Thymus (tissue), 11 donors: ENCODE results near the gene LRMDA. TPM values are rescaled to one million over a fixed set of nuclear protein-coding genes. Genes with fewer than 3 reads are reported as not detected.
"Not testable (repeated sequence)": the region's sequence is repeated elsewhere in the genome, so short reads cannot be mapped to it uniquely, and the experiment has no call there.

Experiments
- DNase-seq, 9 donors: peaks; one replicate each; pipeline ENCODE4 v3.0.0-alpha.2; 2013; ENCODE audit warnings: low spot score in 9 of 9, low read depth in 6 of 9, missing footprints in 1 of 9
- H3K27ac ChIP-seq, 2 donors: one replicate each; pipeline ENCODE4 v1.5.1; 2013; ENCODE audit warnings: control low read depth in 1 of 2, low read depth in 1 of 2, low read length in 1 of 2, mild to moderate bottlenecking in 1 of 2, moderate library complexity in 1 of 2
- H3K27me3 ChIP-seq, 2 donors: one replicate each; pipeline ENCODE4 v1.5.1; 2013; ENCODE audit warnings: low read length in 1 of 2; ENCODE audit not compliant: control insufficient read depth in 2 of 2, insufficient read depth in 1 of 2
- H3K36me3 ChIP-seq, 2 donors: one replicate each; pipeline ENCODE4 v1.5.1; 2013; ENCODE audit warnings: low read length in 1 of 2, mild to moderate bottlenecking in 1 of 2, moderate library complexity in 1 of 2; ENCODE audit not compliant: control insufficient read depth in 2 of 2, insufficient read depth in 2 of 2
- H3K4me1 ChIP-seq, 2 donors: one replicate each; pipeline ENCODE4 v1.5.1; 2013; ENCODE audit warnings: low read length in 2 of 2; ENCODE audit not compliant: control insufficient read depth in 2 of 2, insufficient read depth in 2 of 2
- H3K4me3 ChIP-seq, 2 donors: one replicate each; pipeline ENCODE4 v1.5.1; 2013; ENCODE audit warnings: low read length in 2 of 2, control low read depth in 1 of 2, mild to moderate bottlenecking in 1 of 2
- H3K9me3 ChIP-seq, 2 donors: one replicate each; pipeline ENCODE4 v1.5.1; 2013; ENCODE audit warnings: low read length in 1 of 2, mild to moderate bottlenecking in 1 of 2; ENCODE audit not compliant: control insufficient read depth in 2 of 2, insufficient read depth in 1 of 2
- WGBS: extraction: QIAGEN DNeasy Blood & Tissue Kit; methylation state at CpG from one replicate; pipeline ENCODE4 v1.1.7; 2013; 5-methylcytosine and 5-hydroxymethylcytosine counted together
- polyA plus RNA-seq: library from polyadenylated mRNA; stranded (reverse); fragments of 200-250 nt; gene quantifications from one replicate; pipeline ENCODE4 v1.2.3, GENCODE V29; 2013
- total RNA-seq: library from RNA; stranded (reverse); fragments of 120-200 nt; gene quantifications from one replicate; pipeline ENCODE4 v1.2.4, GENCODE V29; 2013
- donor health status: healthy.

The LRMDA gene
- total and polyA plus RNA-seq, 2 donors = 2.5 to 4.6 TPM

DNA sequence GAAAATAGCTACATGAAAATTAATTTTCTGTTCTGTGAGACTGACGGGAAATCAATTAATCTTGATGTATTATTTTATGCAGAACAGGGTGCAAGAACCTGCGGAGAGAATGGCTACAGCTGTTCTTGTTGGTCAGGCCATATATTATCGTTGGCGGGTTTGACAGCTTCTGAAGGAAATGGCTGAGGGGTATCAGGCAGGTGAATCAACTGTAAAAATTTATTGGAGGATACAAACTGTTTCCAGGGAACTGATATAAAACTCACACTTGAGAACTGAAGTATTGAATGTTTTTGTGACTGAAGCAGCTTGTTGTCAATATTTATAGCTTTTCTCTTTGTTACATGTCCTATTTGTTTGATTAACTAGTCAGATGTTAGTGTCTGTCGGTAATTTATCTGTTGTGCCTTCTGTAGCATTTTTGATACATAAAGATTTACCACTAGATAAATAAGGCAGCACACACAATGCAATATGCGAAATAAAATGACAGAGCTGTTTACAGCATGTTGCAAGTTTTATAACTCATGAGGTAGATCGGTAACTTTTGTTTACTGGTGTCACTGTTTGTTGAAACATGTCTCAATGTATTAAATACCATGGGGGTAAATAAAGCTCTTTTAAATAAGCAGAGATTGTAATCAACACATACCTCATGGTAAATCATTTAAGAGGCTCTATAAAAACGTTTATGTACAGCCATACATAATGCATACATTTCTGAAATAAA, 308.2 kb downstream of the LRMDA start:
- Histone ChIP-seq H3K9me3 (no peaks in the 10 kb centered on the region), H3K4me1 (no peaks in the 10 kb centered on the region), H3K27me3 (no peaks in the 10 kb centered on the region), H3K27ac (no peak overlapping the region), H3K4me3 (no peak overlapping the region), H3K36me3 (no peaks in the 10 kb centered on the region)
- 84% methylated on average over 8 of the region's 8 CpGs for WGBS
- no peak for DNase-seq

DNA sequence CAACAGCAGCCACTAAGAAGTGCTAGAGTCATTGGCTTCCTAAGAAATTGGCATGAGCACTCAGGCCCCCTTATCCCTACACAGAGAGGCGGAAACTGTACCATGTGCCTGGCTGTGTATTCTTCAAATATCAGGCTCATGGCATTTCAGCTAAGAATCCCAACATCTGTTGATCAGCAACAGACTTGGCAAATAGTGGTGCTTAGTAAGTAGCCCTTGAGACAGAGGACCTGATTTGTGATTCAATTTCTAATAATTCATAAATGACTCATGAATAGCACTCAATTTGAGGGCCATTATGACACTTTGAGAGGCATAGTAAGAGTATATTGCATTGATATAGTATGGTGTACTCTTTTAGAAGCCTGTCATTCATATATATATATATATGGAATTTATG, 309.1 kb downstream of the LRMDA start:
- 95% methylated on average over 1 of the region's 1 CpG for WGBS

DNA sequence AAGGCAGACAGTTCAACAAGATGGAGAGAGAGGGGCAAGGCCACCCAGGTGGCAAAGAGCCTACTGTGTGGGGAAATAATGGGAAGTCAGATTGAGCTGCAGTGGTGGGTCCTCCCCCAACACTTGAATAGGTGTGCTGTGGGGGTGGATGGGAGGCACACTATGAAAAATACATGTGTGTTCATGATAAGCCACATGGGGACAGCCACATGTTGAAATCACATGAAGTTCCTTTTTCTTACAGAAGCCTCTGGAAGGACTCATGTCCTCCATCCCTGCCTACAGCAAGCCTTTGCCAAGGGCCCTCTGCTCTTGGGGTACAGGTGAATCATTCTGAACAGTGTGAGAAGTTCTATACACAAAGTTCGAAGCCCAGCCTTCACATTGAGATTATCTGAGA, 310.9 kb downstream of the LRMDA start:
- no peaks in the 10 kb centered on the region for H3K9me3 ChIP-seq
- WGBS = 96% methylated on average over 1 of the region's 1 CpG
- H3K4me1 ChIP-seq = no peaks in the 10 kb centered on the region
- H3K4me3 ChIP-seq = no peak overlapping the region
- DNase-seq = no peak
- H3K27ac ChIP-seq = no peak overlapping the region
- no peaks in the 10 kb centered on the region for H3K27me3 ChIP-seq
- H3K36me3 ChIP-seq = no peaks in the 10 kb centered on the region

More for the DNA sequence above, 309.1 kb downstream of the LRMDA start:
- Histone ChIP-seq H3K36me3 (no peaks in the 10 kb centered on the region), H3K27me3 (no peaks in the 10 kb centered on the region), H3K9me3 (no peaks in the 10 kb centered on the region), H3K27ac (no peak overlapping the region), H3K4me3 (no peak overlapping the region), H3K4me1 (no peaks in the 10 kb centered on the region)
- no peak for DNase-seq

DNA sequence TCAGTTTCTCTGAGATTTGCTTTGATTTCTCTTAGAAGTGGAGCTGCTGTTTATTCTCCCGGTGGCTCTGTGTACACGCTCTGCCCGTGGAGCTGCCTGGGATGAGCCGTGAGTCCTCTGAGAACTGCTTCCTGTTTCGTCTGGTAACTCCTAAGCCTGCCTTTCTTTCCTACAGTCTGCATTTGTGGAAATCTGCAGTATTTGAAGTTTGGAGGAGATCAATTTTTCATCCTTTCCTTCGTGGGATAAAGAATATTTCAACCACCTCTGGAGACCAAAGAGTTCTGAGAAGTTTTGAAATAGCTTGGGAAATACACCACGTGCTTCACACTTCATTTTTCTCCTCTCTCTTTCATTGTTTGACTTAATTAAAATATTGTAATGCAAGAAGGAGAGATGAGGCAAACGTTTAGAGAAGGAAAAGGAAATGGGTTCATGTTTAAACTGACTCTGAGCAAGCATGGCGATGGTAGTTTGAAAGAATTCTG, 311.9 kb downstream of the LRMDA start:
- H3K27ac ChIP-seq = no peak overlapping the region
- 90% methylated on average over 9 of the region's 9 CpGs for WGBS
- no peaks in the 10 kb centered on the region for H3K9me3 ChIP-seq
- H3K27me3 ChIP-seq = no peaks in the 10 kb centered on the region
- no peaks in the 10 kb centered on the region for H3K36me3 ChIP-seq
- H3K4me3 ChIP-seq = no peak overlapping the region
- no peaks in the 10 kb centered on the region for H3K4me1 ChIP-seq
- DNase-seq = no peak

DNA sequence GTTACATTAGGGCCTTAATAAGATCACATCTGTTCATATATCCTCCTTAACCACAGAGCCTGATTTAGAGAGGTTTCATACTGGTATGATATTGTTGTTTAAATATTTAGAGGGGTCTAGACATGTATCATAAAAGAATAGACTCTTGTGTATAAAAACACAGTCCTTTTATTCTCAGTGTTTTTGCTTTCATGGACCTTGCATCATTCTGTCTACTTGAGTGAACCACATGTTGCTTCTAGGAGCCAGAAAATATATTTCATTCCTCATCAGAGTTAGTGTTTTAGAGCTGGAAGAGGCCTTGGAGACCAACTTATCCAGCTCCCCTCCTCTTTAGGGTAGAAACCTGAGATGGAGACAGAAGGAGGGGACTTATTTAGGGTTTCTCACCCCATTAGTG, 312.8 kb downstream of the LRMDA start:
- Histone ChIP-seq H3K36me3 (no peaks in the 10 kb centered on the region), H3K27ac (no peak overlapping the region), H3K9me3 (no peaks in the 10 kb centered on the region), H3K4me1 (no peaks in the 10 kb centered on the region), H3K4me3 (no peak overlapping the region), H3K27me3 (no peaks in the 10 kb centered on the region)
- no peak for DNase-seq

DNA sequence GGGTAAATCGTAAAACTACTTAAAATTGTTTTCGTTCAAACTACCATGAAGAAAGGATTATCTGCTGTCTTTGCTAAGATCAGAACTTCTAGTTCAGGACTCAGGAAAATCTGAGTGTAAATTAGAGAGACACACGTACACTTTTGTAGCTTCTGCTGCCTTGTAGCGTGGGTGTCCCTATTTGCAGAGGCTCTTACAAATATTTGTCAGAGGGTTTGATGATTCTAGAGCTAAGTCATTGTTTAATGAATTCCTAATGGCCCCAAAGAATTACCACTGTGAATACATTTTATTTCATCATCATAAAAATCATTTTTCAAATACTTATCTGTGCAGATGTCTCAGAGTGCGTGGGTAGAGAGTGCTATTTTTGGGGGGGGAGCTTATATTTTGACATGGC, 314.9 kb downstream of the LRMDA start:
- Histone ChIP-seq H3K27ac (no peak overlapping the region), H3K4me1 (no peaks in the 10 kb centered on the region), H3K27me3 (no peaks in the 10 kb centered on the region), H3K4me3 (no peak overlapping the region), H3K36me3 (no peaks in the 10 kb centered on the region), H3K9me3 (no peaks in the 10 kb centered on the region)
- DNase-seq = no peak
- 97% methylated on average over 5 of the region's 5 CpGs for WGBS

DNA sequence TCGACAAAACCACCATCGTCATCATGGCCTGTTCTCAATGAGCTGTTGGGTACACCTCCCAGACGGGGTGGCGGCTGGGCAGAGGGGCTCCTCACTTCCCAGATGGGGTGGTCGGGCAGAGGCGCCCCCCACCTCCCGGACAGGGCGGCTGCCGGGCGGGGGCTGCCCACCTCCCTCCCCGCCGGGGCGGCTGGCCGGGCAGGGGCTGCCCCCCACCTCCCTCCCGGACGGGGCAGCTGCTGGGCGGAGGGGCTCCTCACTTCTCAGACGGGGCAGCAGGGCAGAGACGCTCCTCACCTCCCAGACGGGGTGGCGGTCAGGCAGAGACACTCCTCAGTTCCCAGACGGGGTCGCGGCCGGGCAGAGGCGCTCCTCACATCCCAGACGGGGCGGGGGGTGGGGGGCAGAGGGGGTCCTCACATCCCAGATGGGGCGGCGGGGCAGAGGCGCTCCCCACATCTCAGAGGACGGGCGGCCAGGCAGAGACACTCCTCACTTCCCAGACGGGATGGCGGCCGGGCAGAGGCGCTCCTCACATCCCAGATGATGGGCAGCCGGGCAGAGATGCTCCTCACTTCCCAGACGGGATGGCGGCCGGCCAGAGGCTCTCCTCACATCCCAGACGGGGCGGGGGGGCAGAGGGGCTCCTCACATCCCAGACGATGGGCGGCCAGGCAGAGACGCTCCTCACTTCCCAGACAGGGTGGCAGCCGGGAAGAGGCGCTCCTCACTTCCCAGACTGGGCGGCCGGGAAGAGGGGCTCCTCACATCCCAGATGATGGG, 318.9 kb downstream of the LRMDA start:
- H3K4me1 ChIP-seq, H3K36me3 ChIP-seq, H3K27ac ChIP-seq, H3K4me3 ChIP-seq, H3K9me3 ChIP-seq, DNase-seq, H3K27me3 ChIP-seq: not testable (repeated sequence)
- 96% methylated on average over 50 of the region's 50 CpGs for WGBS

DNA sequence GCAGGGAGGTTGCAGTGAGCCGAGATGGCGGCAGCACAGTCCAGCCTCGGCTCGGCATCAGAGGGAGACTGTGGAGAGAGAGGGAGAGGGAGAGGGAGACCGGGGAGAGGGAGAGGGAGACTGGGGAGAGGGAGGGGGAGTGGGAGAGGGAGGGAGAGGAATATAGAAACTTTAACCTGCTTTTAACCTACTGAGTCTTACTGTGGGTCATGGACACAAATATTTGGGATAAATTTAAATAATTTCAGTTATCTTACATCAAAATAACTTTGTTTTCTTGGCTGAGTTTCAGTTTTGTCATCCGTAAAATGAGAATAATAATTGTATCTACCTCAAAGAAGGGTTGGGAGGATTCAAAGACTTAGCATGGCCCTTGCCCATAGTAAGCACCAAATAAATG, 319.8 kb downstream of the LRMDA start:
- Histone ChIP-seq H3K4me1 (no peaks in the 10 kb centered on the region), H3K27me3 (no peaks in the 10 kb centered on the region), H3K4me3 (no peak overlapping the region), H3K27ac (no peak overlapping the region), H3K36me3 (no peaks in the 10 kb centered on the region), H3K9me3 (no peaks in the 10 kb centered on the region)
- WGBS = over 99% methylated on average over 5 of the region's 6 CpGs
- no peak for DNase-seq

DNA sequence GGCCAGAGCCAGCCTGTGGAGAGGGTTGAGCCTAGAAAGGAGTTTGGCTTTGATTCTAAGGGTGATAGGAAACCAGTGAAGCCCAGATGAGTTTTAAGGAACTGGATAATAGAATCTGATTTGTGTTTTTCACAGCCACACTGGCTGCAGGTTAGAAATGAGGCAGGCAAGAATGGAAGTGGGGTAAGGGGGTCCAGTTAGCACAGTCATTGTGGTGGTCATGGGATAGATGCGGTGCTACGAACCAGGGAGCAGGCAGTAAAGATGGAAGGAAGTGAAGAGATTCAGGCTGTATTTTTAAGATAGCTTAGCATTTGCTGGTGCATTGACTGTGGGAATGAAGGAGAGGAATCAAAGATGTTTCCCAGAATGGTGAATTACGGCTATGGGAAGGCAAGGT, 322.2 kb downstream of the LRMDA start:
- no peaks in the 10 kb centered on the region for H3K9me3 ChIP-seq
- H3K4me1 ChIP-seq = no peaks in the 10 kb centered on the region
- no peak overlapping the region for H3K4me3 ChIP-seq
- DNase-seq = no peak
- H3K36me3 ChIP-seq = no peaks in the 10 kb centered on the region
- no peaks in the 10 kb centered on the region for H3K27me3 ChIP-seq
- H3K27ac ChIP-seq = no peak overlapping the region
- 88% methylated on average over 3 of the region's 3 CpGs for WGBS
